Measurements from ENCODE around the gene CSKMT. TPM values are rescaled to one million over a fixed set of nuclear protein-coding genes. Genes with fewer than 3 reads are reported as not detected.

CSKMT gene
- total and polyA plus RNA-seq, 10 of the 15 experiments (the other 5 are each of a cell fraction or from before 2014, with no cell fraction given) = 7.0 to 213 (median 21.6) TPM

DNA sequence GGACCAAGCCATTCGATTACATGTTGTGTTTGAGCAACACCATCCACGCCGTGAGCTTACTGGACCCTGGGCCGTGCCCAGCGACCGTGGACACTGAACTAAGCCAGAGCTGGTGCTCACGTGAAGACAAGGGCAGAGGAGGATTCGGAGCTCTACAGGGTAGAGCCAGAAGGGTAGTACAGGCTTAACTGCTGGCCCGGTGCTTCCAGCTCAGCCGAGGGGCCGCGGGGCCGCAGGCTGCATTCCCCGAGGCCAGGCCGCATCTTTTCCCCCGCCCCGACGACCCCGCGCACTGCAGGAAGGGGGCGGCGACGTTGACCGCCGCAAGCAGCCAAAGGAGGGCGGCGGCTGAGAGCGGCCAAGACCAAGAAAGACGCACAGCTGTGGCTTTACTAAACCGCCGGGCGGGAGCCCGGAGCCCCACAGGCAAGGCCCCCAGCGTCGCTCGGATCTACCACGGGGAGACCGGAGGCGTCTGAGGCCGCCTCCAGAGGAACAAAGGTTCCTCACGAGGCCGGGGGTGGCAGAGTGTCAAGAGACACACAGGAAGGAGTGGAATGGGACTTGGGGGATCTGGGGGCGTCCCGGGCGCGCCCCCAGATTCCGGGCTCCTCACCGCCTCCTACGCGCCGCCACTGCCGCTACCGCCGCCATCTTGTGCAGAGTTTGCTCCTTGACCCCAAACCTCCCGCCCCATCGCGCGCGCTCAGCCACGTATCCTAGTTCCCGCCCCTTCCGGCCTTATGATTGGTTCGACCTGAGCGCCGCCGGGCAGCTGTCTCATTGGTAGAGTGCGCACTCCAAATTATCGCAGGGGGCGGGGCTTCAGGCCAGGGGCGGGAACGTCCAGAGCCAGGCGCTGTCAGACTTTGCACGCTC lies 18.9 kb upstream of the CSKMT start, which contains the start of gene GANAB (continued):
- TF ChIP-seq JUNB (IDR thresholded peaks at IDR 0.05) (no peak), ESRRA (IDR thresholded peaks at IDR 0.05; ENCODE audit: low read length) (no peak), MXI1 (IDR thresholded peaks at IDR 0.05; ENCODE audit: low read depth, low read length) (0 out of 2 replicates have a peak, but pooled peaks have one; percentile 11), CREB1 (IDR thresholded peaks at IDR 0.05; ENCODE audit: low read depth) (peak; percentile 94), TBL1XR1 (IDR thresholded peaks at IDR 0.05; ENCODE audit: low read depth, low read length) (no peak), SRF (IDR thresholded peaks at IDR 0.05; ENCODE audit: low read depth in 2 of 2, low read length in 2 of 2) (no peak), NFYB (IDR thresholded peaks at IDR 0.05; ENCODE audit: insufficient read depth, low read depth, low read length) (peak; percentile 85), BHLHE40 (IDR thresholded peaks at IDR 0.05; ENCODE audit: borderline replicate concordance in 1 of 2, low read depth in 2 of 2, low read length in 1 of 2) (peak; percentile 3 to 7; a peak in 1 of 4 replicates), SMARCA5 (IDR thresholded peaks at IDR 0.05) (no peak), RAD21 (IDR thresholded peaks at IDR 0.05; ENCODE audit: insufficient read depth, low read depth, low read length) (no peak), SREBF1 (IDR thresholded peaks at IDR 0.05; ENCODE audit: low read length) (no peak; the same call in 1 of the 2 replicates), MEF2B (IDR thresholded peaks at IDR 0.05; ENCODE audit: partially characterized antibody, poor library complexity, severe bottlenecking) (no peak), NRF1 (conservative IDR thresholded peaks at IDR 0.05; ENCODE audit: low read depth, low read length) (no peak), FOS (IDR thresholded peaks at IDR 0.05; ENCODE audit: borderline replicate concordance, extremely low read depth, insufficient read length) (no peak), CEBPB (IDR thresholded peaks at IDR 0.05; ENCODE audit: borderline replicate concordance in 1 of 2, low read depth in 2 of 2, low read length in 2 of 2) (no peak)
- TF ChIP-seq, protein P1, sequence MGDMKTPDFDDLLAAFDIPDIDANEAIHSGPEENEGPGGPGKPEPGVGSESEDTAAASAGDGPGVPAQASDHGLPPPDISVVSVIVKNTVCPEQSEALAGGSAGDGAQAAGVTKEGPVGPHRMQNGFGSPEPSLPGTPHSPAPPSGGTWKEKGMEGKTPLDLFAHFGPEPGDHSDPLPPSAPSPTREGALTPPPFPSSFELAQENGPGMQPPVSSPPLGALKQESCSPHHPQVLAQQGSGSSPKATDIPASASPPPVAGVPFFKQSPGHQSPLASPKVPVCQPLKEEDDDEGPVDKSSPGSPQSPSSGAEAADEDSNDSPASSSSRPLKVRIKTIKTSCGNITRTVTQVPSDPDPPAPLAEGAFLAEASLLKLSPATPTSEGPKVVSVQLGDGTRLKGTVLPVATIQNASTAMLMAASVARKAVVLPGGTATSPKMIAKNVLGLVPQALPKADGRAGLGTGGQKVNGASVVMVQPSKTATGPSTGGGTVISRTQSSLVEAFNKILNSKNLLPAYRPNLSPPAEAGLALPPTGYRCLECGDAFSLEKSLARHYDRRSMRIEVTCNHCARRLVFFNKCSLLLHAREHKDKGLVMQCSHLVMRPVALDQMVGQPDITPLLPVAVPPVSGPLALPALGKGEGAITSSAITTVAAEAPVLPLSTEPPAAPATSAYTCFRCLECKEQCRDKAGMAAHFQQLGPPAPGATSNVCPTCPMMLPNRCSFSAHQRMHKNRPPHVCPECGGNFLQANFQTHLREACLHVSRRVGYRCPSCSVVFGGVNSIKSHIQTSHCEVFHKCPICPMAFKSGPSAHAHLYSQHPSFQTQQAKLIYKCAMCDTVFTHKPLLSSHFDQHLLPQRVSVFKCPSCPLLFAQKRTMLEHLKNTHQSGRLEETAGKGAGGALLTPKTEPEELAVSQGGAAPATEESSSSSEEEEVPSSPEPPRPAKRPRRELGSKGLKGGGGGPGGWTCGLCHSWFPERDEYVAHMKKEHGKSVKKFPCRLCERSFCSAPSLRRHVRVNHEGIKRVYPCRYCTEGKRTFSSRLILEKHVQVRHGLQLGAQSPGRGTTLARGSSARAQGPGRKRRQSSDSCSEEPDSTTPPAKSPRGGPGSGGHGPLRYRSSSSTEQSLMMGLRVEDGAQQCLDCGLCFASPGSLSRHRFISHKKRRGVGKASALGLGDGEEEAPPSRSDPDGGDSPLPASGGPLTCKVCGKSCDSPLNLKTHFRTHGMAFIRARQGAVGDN (IDR thresholded peaks at IDR 0.05) = peak; percentile 47
- TF ChIP-seq, protein P2, sequence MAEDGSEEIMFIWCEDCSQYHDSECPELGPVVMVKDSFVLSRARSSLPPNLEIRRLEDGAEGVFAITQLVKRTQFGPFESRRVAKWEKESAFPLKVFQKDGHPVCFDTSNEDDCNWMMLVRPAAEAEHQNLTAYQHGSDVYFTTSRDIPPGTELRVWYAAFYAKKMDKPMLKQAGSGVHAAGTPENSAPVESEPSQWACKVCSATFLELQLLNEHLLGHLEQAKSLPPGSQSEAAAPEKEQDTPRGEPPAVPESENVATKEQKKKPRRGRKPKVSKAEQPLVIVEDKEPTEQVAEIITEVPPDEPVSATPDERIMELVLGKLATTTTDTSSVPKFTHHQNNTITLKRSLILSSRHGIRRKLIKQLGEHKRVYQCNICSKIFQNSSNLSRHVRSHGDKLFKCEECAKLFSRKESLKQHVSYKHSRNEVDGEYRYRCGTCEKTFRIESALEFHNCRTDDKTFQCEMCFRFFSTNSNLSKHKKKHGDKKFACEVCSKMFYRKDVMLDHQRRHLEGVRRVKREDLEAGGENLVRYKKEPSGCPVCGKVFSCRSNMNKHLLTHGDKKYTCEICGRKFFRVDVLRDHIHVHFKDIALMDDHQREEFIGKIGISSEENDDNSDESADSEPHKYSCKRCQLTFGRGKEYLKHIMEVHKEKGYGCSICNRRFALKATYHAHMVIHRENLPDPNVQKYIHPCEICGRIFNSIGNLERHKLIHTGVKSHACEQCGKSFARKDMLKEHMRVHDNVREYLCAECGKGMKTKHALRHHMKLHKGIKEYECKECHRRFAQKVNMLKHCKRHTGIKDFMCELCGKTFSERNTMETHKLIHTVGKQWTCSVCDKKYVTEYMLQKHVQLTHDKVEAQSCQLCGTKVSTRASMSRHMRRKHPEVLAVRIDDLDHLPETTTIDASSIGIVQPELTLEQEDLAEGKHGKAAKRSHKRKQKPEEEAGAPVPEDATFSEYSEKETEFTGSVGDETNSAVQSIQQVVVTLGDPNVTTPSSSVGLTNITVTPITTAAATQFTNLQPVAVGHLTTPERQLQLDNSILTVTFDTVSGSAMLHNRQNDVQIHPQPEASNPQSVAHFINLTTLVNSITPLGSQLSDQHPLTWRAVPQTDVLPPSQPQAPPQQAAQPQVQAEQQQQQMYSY (CRISPR knock-in tag; IDR thresholded peaks at IDR 0.05) = no peak
- TF ChIP-seq, protein P3, sequence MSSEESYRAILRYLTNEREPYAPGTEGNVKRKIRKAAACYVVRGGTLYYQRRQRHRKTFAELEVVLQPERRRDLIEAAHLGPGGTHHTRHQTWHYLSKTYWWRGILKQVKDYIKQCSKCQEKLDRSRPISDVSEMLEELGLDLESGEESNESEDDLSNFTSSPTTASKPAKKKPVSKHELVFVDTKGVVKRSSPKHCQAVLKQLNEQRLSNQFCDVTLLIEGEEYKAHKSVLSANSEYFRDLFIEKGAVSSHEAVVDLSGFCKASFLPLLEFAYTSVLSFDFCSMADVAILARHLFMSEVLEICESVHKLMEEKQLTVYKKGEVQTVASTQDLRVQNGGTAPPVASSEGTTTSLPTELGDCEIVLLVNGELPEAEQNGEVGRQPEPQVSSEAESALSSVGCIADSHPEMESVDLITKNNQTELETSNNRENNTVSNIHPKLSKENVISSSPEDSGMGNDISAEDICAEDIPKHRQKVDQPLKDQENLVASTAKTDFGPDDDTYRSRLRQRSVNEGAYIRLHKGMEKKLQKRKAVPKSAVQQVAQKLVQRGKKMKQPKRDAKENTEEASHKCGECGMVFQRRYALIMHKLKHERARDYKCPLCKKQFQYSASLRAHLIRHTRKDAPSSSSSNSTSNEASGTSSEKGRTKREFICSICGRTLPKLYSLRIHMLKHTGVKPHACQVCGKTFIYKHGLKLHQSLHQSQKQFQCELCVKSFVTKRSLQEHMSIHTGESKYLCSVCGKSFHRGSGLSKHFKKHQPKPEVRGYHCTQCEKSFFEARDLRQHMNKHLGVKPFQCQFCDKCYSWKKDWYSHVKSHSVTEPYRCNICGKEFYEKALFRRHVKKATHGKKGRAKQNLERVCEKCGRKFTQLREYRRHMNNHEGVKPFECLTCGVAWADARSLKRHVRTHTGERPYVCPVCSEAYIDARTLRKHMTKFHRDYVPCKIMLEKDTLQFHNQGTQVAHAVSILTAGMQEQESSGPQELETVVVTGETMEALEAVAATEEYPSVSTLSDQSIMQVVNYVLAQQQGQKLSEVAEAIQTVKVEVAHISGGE (CRISPR knock-in tag; IDR thresholded peaks at IDR 0.05) = no peak
